LNCAP (cell line): ENCODE data around the gene HDAC1.

Source experiments
- CTCF ChIP-seq: fragments of 450-650 bp; IDR thresholded peaks from 2 replicates; pipeline ENCODE4 v1.5.1; 2017; ENCODE audit warnings: mild to moderate bottlenecking

The HDAC1 gene

GRCh38 chr1:32373996-32374592 is 82.2 kb downstream of the HDAC1 start:
- no peak for TF ChIP-seq CTCF

DNA sequence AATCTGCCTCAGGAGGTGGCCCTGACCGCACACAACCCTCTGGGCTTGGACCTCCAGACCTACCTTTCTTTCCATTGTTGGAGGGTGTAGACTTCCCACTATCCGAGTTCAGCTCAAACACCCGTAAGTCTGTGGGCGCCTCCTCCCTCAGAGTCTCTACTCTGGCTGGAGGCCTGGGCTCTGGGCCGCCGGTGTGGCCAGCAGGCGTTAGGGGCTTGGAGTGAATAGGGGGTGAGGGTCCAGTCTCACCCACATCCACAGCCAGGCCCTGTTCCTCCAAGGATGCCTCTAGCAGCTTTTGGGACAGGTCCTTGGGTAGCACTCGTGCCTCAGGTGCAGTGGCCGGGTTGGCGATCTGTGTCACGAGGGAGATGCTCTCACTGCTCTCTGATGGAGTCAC is 84.3 kb downstream of the HDAC1 start:
- no peak for TF ChIP-seq CTCF

DNA sequence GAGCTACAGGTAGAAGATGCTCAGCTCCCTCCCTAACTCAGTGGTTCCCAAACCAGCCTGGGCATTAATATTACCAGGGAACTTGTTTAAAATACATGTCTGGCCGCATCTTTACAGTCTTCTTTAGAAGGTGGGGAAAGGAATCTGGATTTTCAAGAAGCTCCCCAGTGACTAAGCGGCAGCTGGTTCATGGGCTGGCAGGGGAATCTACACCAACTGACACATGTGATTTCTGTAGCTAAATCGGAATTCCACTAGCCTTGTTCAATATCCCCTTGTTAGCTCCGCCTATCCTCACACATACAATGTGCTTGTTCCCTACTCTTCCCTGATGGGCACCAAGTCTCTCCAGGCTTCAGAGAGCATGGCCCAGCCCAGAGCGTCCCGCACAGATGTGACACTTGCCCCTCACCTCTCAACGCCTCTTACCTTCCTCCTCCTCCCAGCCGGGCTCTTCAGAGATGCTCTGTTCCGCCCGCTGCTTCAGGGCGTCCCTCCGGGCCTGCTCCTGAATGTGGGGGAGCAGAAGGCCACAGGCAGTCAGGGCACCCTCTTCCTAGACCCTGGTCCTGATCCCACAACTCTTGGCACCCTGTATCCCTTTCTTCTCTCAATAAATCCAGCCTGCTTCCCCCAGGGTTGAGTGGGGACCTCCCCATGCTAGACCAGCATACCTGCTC is 85.8 kb downstream of the HDAC1 start:
- TF ChIP-seq CTCF = no peak

DNA sequence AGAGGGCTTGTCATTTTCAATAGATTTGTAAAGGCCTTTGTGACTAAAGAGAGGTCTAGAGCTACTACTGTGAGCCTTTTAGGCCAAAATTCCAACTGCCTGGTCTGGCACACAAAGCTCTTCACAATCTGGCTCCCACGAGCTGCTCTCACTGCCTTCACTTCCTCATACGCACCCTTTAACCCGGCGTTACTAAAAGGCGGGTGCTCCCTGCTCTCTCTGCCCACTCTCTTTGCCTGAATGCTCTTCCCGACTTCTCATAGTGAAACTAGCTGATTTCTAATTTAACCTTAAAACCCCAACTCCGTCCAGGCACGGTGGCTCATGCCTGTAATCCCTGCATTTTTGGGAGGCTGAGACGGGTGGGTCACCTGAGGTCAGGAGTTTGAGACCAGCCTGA is 88.2 kb downstream of the HDAC1 start:
- TF ChIP-seq CTCF = no peak
